ENCODE results near the gene KCNQ1.

Gene KCNQ1

GRCh38 chr11:2886936-2887335, 442.1 kb downstream of the KCNQ1 start:
- Histone ChIP-seq H3K9ac (ENCODE audit: low read length) (no peak overlapping the region), H3K4me2 (ENCODE audit: low read depth, low read length, poor library complexity, severe bottlenecking) (no peak overlapping the region), H3K79me2 (ENCODE audit: insufficient read depth, low read length) (no peaks in the 10 kb centered on the region), H3K36me3 (ENCODE audit: low read length) (no peaks in the 10 kb centered on the region), H2AFZ (ENCODE audit: low read depth, low read length, severe bottlenecking) (no peak overlapping the region), H3K27me3 (ENCODE audit: low read length) (no peaks in the 10 kb centered on the region), H3K9me2 (replicated peaks; ENCODE audit: insufficient read depth, low read length) (no peaks in the 10 kb centered on the region), H3F3A (ENCODE audit: insufficient read depth) (no peaks in the 10 kb centered on the region), H3K9me3 (ENCODE audit: insufficient read depth, low read length) (no peaks in the 10 kb centered on the region), H3K4me3 (ENCODE audit: insufficient read depth, low read length, poor library complexity, severe bottlenecking) (no peak overlapping the region), H3K27ac (ENCODE audit: low read depth, low read length) (no peak overlapping the region), H4K20me1 (ENCODE audit: low read depth, low read length) (no peaks in the 10 kb centered on the region)
- TF ChIP-seq EZH2phosphoT487 (conservative IDR thresholded peaks at IDR 0.05; ENCODE audit: low read length) (no peak), CTCF (IDR thresholded peaks at IDR 0.05; ENCODE audit: insufficient read depth, low read length, poor library complexity, severe bottlenecking) (no peak)

- H3K27ac ChIP-seq (ENCODE audit: low read depth, low read length) = no peak overlapping the region
- H3K4me3 ChIP-seq (ENCODE audit: insufficient read depth, low read length, poor library complexity, severe bottlenecking) = no peak overlapping the region
- H4K20me1 ChIP-seq (ENCODE audit: low read depth, low read length) = no peaks in the 10 kb centered on the region
- no peaks in the 10 kb centered on the region for H3K27me3 ChIP-seq (ENCODE audit: low read length)
- TF ChIP-seq CTCF (IDR thresholded peaks at IDR 0.05; ENCODE audit: insufficient read depth, low read length, poor library complexity, severe bottlenecking) (no peak), EZH2phosphoT487 (conservative IDR thresholded peaks at IDR 0.05; ENCODE audit: low read length) (no peak)
- no peak overlapping the region for H3K4me2 ChIP-seq (ENCODE audit: low read depth, low read length, poor library complexity, severe bottlenecking)
- H3K36me3 ChIP-seq (ENCODE audit: low read length) = no peaks in the 10 kb centered on the region
- no peaks in the 10 kb centered on the region for H3K9me3 ChIP-seq (ENCODE audit: insufficient read depth, low read length)
- no peak overlapping the region for H2AFZ ChIP-seq (ENCODE audit: low read depth, low read length, severe bottlenecking)
- no peaks in the 10 kb centered on the region for H3K79me2 ChIP-seq (ENCODE audit: insufficient read depth, low read length)
- H3F3A ChIP-seq (ENCODE audit: insufficient read depth) = no peaks in the 10 kb centered on the region
- H3K9me2 ChIP-seq (replicated peaks; ENCODE audit: insufficient read depth, low read length) = no peaks in the 10 kb centered on the region
- H3K9ac ChIP-seq (ENCODE audit: low read length) = no peak overlapping the region
Observed at GRCh38 chr11:2887515-2888195, 442.8 kb downstream of the KCNQ1 start.

GRCh38 chr11:2888266-2888968, 443.6 kb downstream of the KCNQ1 start:
- no peak overlapping the region for H3K4me3 ChIP-seq (ENCODE audit: insufficient read depth, low read length, poor library complexity, severe bottlenecking)

More at GRCh38 chr11:2888266-2888968, 443.6 kb downstream of the KCNQ1 start:
- H3F3A ChIP-seq (ENCODE audit: insufficient read depth) = no peaks in the 10 kb centered on the region
- no peak overlapping the region for H3K4me2 ChIP-seq (ENCODE audit: low read depth, low read length, poor library complexity, severe bottlenecking)
- no peak for TF ChIP-seq EZH2phosphoT487 (conservative IDR thresholded peaks at IDR 0.05; ENCODE audit: low read length)
- peak; percentile 99 for TF ChIP-seq CTCF (IDR thresholded peaks at IDR 0.05; ENCODE audit: insufficient read depth, low read length, poor library complexity, severe bottlenecking)
- H3K9ac ChIP-seq (ENCODE audit: low read length) = no peak overlapping the region
- H4K20me1 ChIP-seq (ENCODE audit: low read depth, low read length) = no peaks in the 10 kb centered on the region
- H3K79me2 ChIP-seq (ENCODE audit: insufficient read depth, low read length) = no peaks in the 10 kb centered on the region
- no peaks in the 10 kb centered on the region for H3K9me3 ChIP-seq (ENCODE audit: insufficient read depth, low read length)
- H3K9me2 ChIP-seq (replicated peaks; ENCODE audit: insufficient read depth, low read length) = no peaks in the 10 kb centered on the region
- H3K27me3 ChIP-seq (ENCODE audit: low read length) = no peaks in the 10 kb centered on the region
- no peak overlapping the region for H2AFZ ChIP-seq (ENCODE audit: low read depth, low read length, severe bottlenecking)
- no peak overlapping the region for H3K27ac ChIP-seq (ENCODE audit: low read depth, low read length)
- H3K36me3 ChIP-seq (ENCODE audit: low read length) = no peaks in the 10 kb centered on the region
